ENCODE data around the gene WNT7B. TPM values are rescaled to one million over a fixed set of nuclear protein-coding genes. Genes with fewer than 3 reads are reported as not detected.

WNT7B gene
- total and polyA plus RNA-seq, 2 of the 8 experiments (the other 6 are each of a cell fraction or from before 2014, with no cell fraction given) = 0.14 to 0.24 TPM

- TF ChIP-seq ATF2 (IDR thresholded peaks at IDR 0.05; ENCODE audit: low read length) = no peak
- TF ChIP-seq TAF7 (optimal IDR thresholded peaks at IDR 0.05; ENCODE audit: borderline replicate concordance, low read depth, low read length) = no peak
- no peak for TF ChIP-seq BCL11A (IDR thresholded peaks at IDR 0.05; ENCODE audit: low read depth in 2 of 2, low read length in 2 of 2)
- TF ChIP-seq SAP30 (IDR thresholded peaks at IDR 0.05; ENCODE audit: insufficient read depth, insufficient replicate concordance, low read length) = no peak
- TF ChIP-seq SIN3A (conservative IDR thresholded peaks at IDR 0.05 in 1 of 2, IDR thresholded peaks at IDR 0.05 in 1 of 2; ENCODE audit: low read depth in 1 of 2, low read length in 2 of 2) = no peak
- TF ChIP-seq MAFK (IDR thresholded peaks at IDR 0.05; ENCODE audit: low read depth, low read length) = no peak
- TF ChIP-seq PHF8 (conservative IDR thresholded peaks at IDR 0.05; ENCODE audit: low read depth, low read length) = no peak
- TF ChIP-seq NANOG (IDR thresholded peaks at IDR 0.05; ENCODE audit: insufficient read depth, low read depth, low read length, poor library complexity, severe bottlenecking) = no peak
- TF ChIP-seq TCF12 (IDR thresholded peaks at IDR 0.05; ENCODE audit: low read depth, low read length) = no peak
- TF ChIP-seq NRF1 (IDR thresholded peaks at IDR 0.05; ENCODE audit: low read depth, low read length) = no peak
- no peak for TF ChIP-seq YY1 (IDR thresholded peaks at IDR 0.05; ENCODE audit: low read depth, low read length)
These were observed 30.0 kb downstream of the WNT7B start (continued) for GRCh38 chr22:45946805-45947600.
